Measurements from ENCODE around the gene BLID.

The BLID gene

GRCh38 chr11:122081073-122081472, 34.9 kb downstream of the BLID start:
- DNase-seq (ENCODE audit: low spot score), result no peak

- no peak for DNase-seq (ENCODE audit: low spot score)
Measured at GRCh38 chr11:122077459-122077858, 38.6 kb downstream of the BLID start.

DNA sequence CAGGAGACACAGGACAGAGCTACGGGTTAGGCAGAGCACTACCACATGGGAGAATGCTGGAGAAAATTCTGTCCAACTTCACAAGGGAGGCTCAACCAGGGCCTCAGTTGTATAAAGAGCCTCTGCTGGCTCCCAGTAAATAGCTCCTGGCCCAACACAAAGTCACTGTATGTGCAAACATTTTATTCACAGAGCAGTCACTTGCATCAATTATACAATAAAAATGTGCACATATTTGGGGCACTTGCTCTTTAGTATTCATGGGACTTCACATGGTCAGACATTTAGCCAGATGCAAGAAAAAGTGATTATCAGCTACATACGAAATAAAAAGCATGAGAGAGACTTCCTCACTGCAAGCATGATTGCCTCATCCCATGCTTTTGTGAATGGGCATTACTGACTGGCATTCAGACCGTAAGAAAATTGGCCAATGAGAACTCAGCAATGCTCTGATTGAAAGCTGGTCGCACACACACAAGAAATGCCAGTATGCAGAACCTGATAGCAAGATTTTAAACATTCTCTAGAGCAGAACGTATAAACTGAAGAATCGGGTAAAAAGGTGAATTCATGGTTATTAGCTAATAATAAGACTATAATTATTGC, 39.4 kb downstream of the BLID start:
- no peak for DNase-seq (ENCODE audit: low spot score)

- no peak for DNase-seq (ENCODE audit: low spot score)
Measured at GRCh38 chr11:122075016-122075415, 41.0 kb downstream of the BLID start.

GRCh38 chr11:122074022-122074421, 42.0 kb downstream of the BLID start:
- DNase-seq (ENCODE audit: low spot score), result no peak

GRCh38 chr11:122071709-122072202, 44.3 kb downstream of the BLID start:
- peak; percentile 49 for DNase-seq (ENCODE audit: low spot score)

DNA sequence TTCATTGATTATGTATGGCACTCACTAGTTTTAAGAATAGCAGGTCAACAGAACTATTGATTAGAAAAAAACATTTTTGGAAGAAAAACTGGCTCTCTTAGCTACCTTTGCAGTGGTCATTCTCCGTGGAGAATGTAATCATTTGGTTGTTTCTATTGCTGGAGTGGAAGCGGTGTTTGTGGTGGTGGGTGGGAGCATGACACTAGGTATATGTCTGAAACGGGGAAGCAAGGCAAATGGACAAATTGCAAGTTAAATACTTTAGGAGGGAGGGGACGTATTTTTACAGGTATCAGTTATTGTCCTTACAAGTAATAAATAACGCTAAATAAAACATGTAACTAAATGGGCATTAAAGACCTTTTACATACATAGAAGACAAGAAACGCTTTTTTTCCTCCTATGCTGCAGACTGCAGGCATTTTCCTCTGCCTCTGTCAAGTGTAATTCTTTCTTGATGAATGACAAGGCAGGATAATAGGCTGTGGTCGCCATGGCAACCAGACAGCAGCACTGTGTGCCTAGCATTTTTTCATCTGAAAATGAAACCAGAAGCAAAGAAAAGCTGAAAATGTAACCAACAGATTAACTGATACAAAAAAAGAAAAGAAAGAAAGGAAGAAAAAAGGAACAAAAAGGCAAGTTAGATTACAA, 46.2 kb downstream of the BLID start:
- peak; percentile 74 for DNase-seq (ENCODE audit: low spot score)

DNA sequence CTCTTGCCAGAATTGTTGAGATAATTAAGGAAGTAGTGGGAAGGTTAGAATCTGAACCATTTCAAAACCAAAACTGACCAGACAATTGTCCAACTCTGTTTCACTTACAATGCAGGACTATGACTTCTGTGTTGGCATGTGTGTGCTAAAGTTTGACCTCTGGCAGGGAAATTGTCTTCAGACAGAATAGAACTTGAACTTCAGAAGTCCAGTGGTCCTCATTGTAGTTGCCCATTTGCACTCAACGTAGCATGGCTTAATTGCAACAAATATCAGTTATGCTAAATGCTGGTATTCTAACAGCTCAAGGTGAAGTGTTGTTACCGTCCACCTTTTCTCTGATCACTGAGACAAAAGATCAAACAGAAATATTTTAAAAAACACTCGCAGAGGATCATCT, 47.2 kb downstream of the BLID start:
- DNase-seq (ENCODE audit: low spot score), result no peak

- DNase-seq (ENCODE audit: low spot score), result no peak
Measured at GRCh38 chr11:122068141-122068540, 47.9 kb downstream of the BLID start.

Data from ecto neural progenitor cell (in vitro differentiated cells).